ENCODE measurements around the gene DOCK10. TPM values are rescaled to one million over a fixed set of nuclear protein-coding genes. Genes with fewer than 3 reads are reported as not detected.
"Not testable (repeated sequence)": the region's sequence is repeated elsewhere in the genome, so short reads cannot be mapped to it uniquely, and the experiment has no call there.

Gene DOCK10
- total RNA-seq = 2.0 and 8.5 TPM in 2 replicates

GRCh38 chr2:225041851-225042799 lies at the start of gene DOCK10:
Gene DOCK10, minus strand, starts transcription at chr2:225042468. Its CDS starts 94 bp downstream, at chr2:225042374.
- DNase-seq (ENCODE audit: low read depth in 2 of 2) = peak; percentile 44

GRCh38 chr2:225091336-225091735 lies 49.1 kb upstream of the DOCK10 start:
- peak in 1 of 2 donors; percentile 62 for DNase-seq (ENCODE audit: low read depth in 2 of 2)

- no peak for DNase-seq (ENCODE audit: low read depth in 2 of 2)
Observed at GRCh38 chr2:225090746-225091145, 48.5 kb upstream of the DOCK10 start.

GRCh38 chr2:225086915-225087314 lies 44.6 kb upstream of the DOCK10 start:
- no peak for DNase-seq (ENCODE audit: low read depth in 2 of 2)

GRCh38 chr2:225086439-225086838 lies 44.2 kb upstream of the DOCK10 start:
- DNase-seq (ENCODE audit: low read depth in 2 of 2) = no peak

- no peak for DNase-seq (ENCODE audit: low read depth in 2 of 2)
Observed at GRCh38 chr2:225083276-225083675, 41.0 kb upstream of the DOCK10 start.

- no peak for DNase-seq (ENCODE audit: low read depth in 2 of 2)
Observed at GRCh38 chr2:225076125-225076524, 33.9 kb upstream of the DOCK10 start.

GRCh38 chr2:225074919-225075681 lies 32.8 kb upstream of the DOCK10 start:
- no peak for DNase-seq (ENCODE audit: low read depth in 2 of 2)

- peak in 1 of 2 donors; percentile 11 for DNase-seq (ENCODE audit: low read depth in 2 of 2)
Observed at GRCh38 chr2:225074366-225074765, 32.1 kb upstream of the DOCK10 start.

- no peak for DNase-seq (ENCODE audit: low read depth in 2 of 2)
Observed at GRCh38 chr2:225073198-225073597, 30.9 kb upstream of the DOCK10 start.

- DNase-seq (ENCODE audit: low read depth in 2 of 2) = no peak
Observed at GRCh38 chr2:225072444-225072843, 30.2 kb upstream of the DOCK10 start.

GRCh38 chr2:225070811-225071210 lies 28.5 kb upstream of the DOCK10 start:
- no peak for DNase-seq (ENCODE audit: low read depth in 2 of 2)

- DNase-seq (ENCODE audit: low read depth in 2 of 2) = no peak
Observed at GRCh38 chr2:225069966-225070365, 27.7 kb upstream of the DOCK10 start.

- DNase-seq (ENCODE audit: low read depth in 2 of 2) = no peak
Observed at GRCh38 chr2:225069477-225069876, 27.2 kb upstream of the DOCK10 start.

GRCh38 chr2:225065882-225066281 lies 23.6 kb upstream of the DOCK10 start:
- no peak for DNase-seq (ENCODE audit: low read depth in 2 of 2)

GRCh38 chr2:225064928-225065327 lies 22.7 kb upstream of the DOCK10 start:
- no peak for DNase-seq (ENCODE audit: low read depth in 2 of 2)

GRCh38 chr2:225064362-225064761 lies 22.1 kb upstream of the DOCK10 start:
- no peak for DNase-seq (ENCODE audit: low read depth in 2 of 2)

GRCh38 chr2:225056330-225057073 lies 14.2 kb upstream of the DOCK10 start:
- DNase-seq (ENCODE audit: low read depth in 2 of 2) = peak in 1 of 2 donors; percentile 82

- no peak for DNase-seq (ENCODE audit: low read depth in 2 of 2)
Observed at GRCh38 chr2:225055714-225056113, 13.4 kb upstream of the DOCK10 start.

- peak in 1 of 2 donors; percentile 36 for DNase-seq (ENCODE audit: low read depth in 2 of 2)
Observed at GRCh38 chr2:225052703-225053102, 10.4 kb upstream of the DOCK10 start.

GRCh38 chr2:225047502-225047901 lies 5.2 kb upstream of the DOCK10 start:
- DNase-seq (ENCODE audit: low read depth in 2 of 2) = not testable (repeated sequence)

- DNase-seq (ENCODE audit: low read depth in 2 of 2) = peak in 1 of 2 donors; percentile 1
Observed at GRCh38 chr2:225042800-225043167, 516 bp upstream of the DOCK10 start.
